Activated naive CD8-positive, alpha-beta T cell treated with anti-CD3 and anti-CD28 coated beads, Interleukin-2, amount 10 ng/mL, durations not matched to agents 7 days and 5 days (primary cell): ENCODE data around the gene MYL6B. TPM values are rescaled to one million over a fixed set of nuclear protein-coding genes. Genes with fewer than 3 reads are reported as not detected.

Source experiments
- ATAC-seq: fragments of 150-1000 bp; cut with Tn5 transposase; one replicate; pipeline ENCODE4 v1.10.0; 2021; ENCODE audit warnings: low read depth, moderate library complexity
- POLR2A ChIA-PET: fragments of 350-600 bp; sonication (Branson Sonifier 250); formaldehyde crosslinking; loops from one replicate; lab custom pipeline; 2021; ENCODE audit warnings: antibody characterized with exemption; lab: Charles Lee
- DNase-seq: peaks from one replicate; pipeline ENCODE4 v3.0.0; 2021
- H3K27ac Mint-ChIP-seq: one replicate; pipeline ENCODE4 v1.8.0; 2022; ENCODE audit warnings: mild to moderate bottlenecking, mixed read lengths
- H3K27me3 Mint-ChIP-seq: one replicate; pipeline ENCODE4 v1.8.0; 2022; ENCODE audit warnings: mild to moderate bottlenecking, moderate library complexity, mixed read lengths
- H3K36me3 Mint-ChIP-seq: one replicate; pipeline ENCODE4 v1.8.0; 2021; ENCODE audit warnings: mild to moderate bottlenecking, mixed read lengths
- H3K4me1 Mint-ChIP-seq: one replicate; pipeline ENCODE4 v1.8.0; 2021; ENCODE audit warnings: mixed read lengths
- H3K4me3 Mint-ChIP-seq: one replicate; pipeline ENCODE4 v1.8.0; 2022; ENCODE audit warnings: mild to moderate bottlenecking, moderate library complexity, mixed read lengths
- H3K9me3 Mint-ChIP-seq: one replicate; pipeline ENCODE4 v1.8.0; 2021; ENCODE audit warnings: mixed read lengths
- total RNA-seq, 2 experiments: library from RNA; stranded (reverse); gene quantifications; one replicate each; pipeline ENCODE4 v1.2.3, GENCODE V29; 2021

MYL6B gene
- total RNA-seq, 2 experiments from 2014 or later, result 46.6 to 47.8 TPM

GRCh38 chr12:56157201-56158028, 5.0 kb downstream of the MYL6B start:
- Mint-ChIP-seq H3K4me1 (peaks cover 40% of the 10 kb centered on the region), H3K36me3 (peaks cover 36% of the 10 kb centered on the region)
- peak; percentile 71 for DNase-seq

GRCh38 chr12:56158029-56158925, 5.9 kb downstream of the MYL6B start, which contains the start of gene MYL6:
Gene MYL6 (plus strand): TSS chr12:56158359. CDS start chr12:56158402, 43 bp downstream.
- peaks cover 41% of the 10 kb centered on the region for H3K36me3 Mint-ChIP-seq
- H3K4me1 Mint-ChIP-seq, result peaks cover 38% of the 10 kb centered on the region
- H3K4me3 Mint-ChIP-seq, result peak within 1 kb of the TSS; percentile 96
- POLR2A ChIA-PET, result interaction anchor here (0.6 to 9.1 kb wide), 15 partner anchors 8 to 429 kb away, joined by 3 to 145 read pairs (median 4); partner anchors contain the start of genes CD63, CNPY2, ESYT1 and MYL6B
- ATAC-seq (peak; percentile 82), DNase-seq (peak; percentile 81)
- H3K27me3 Mint-ChIP-seq, result no peaks in the 10 kb centered on the region
- H3K9me3 Mint-ChIP-seq, result no peaks in the 10 kb centered on the region
- H3K27ac Mint-ChIP-seq, result peak within 1 kb of the TSS; percentile 97

More at GRCh38 chr12:56157201-56158028, 5.0 kb downstream of the MYL6B start:
- POLR2A ChIA-PET, result interaction anchor here (0.7 to 9.1 kb wide), 12 partner anchors 12 to 184 kb away, joined by 3 to 145 read pairs (median 4); partner anchors contain the start of genes ESYT1, RAB5B, SMARCC2 and ZC3H10
- H3K27me3 Mint-ChIP-seq, result no peaks in the 10 kb centered on the region
- H3K27ac Mint-ChIP-seq, result peak overlapping the region; percentile 97
- peak; percentile 37 for ATAC-seq
- H3K4me3 Mint-ChIP-seq, result peak overlapping the region; percentile 96
- no peaks in the 10 kb centered on the region for H3K9me3 Mint-ChIP-seq

GRCh38 chr12:56158926-56159461, 6.6 kb downstream of the MYL6B start:
- peak; percentile 48 for DNase-seq
- POLR2A ChIA-PET, result interaction anchor here (0.6 to 9.1 kb wide), 14 partner anchors 9 to 430 kb away, joined by 3 to 145 read pairs (median 4); partner anchors contain the start of genes CD63, CNPY2, ESYT1 and MYL6B
- ATAC-seq, result peak; percentile 6
- Mint-ChIP-seq H3K27me3 (no peaks in the 10 kb centered on the region), H3K4me1 (peaks cover 35% of the 10 kb centered on the region), H3K9me3 (no peaks in the 10 kb centered on the region), H3K4me3 (peak overlapping the region; percentile 96), H3K36me3 (peaks cover 47% of the 10 kb centered on the region), H3K27ac (peak overlapping the region; percentile 97)

- H3K36me3 Mint-ChIP-seq, result peaks cover 52% of the 10 kb centered on the region
- POLR2A ChIA-PET, result interaction anchor here (0.9 to 9.1 kb wide), 10 partner anchors 10 to 430 kb away, joined by 3 to 145 read pairs (median 11); partner anchors contain the start of genes CD63, ESYT1, MYL6B and PA2G4
- no peaks in the 10 kb centered on the region for H3K9me3 Mint-ChIP-seq
- H3K4me3 Mint-ChIP-seq, result peak overlapping the region; percentile 96
- DNase-seq (no peak), ATAC-seq (no peak)
- H3K4me1 Mint-ChIP-seq, result peaks cover 35% of the 10 kb centered on the region
- no peaks in the 10 kb centered on the region for H3K27me3 Mint-ChIP-seq
- H3K27ac Mint-ChIP-seq, result peak overlapping the region; percentile 97
These were observed 7.2 kb downstream of the MYL6B start for GRCh38 chr12:56159482-56160192.

GRCh38 chr12:56160193-56160763, 7.9 kb downstream of the MYL6B start:
- DNase-seq (peak; percentile 63), ATAC-seq (peak; percentile 58)
- Mint-ChIP-seq H3K9me3 (no peaks in the 10 kb centered on the region), H3K4me3 (peak overlapping the region; percentile 96), H3K36me3 (peaks cover 49% of the 10 kb centered on the region), H3K27me3 (no peaks in the 10 kb centered on the region), H3K4me1 (peaks cover 31% of the 10 kb centered on the region), H3K27ac (peak overlapping the region; percentile 97)
- POLR2A ChIA-PET, result interaction anchor here (1.2 to 9.1 kb wide), 8 partner anchors 10 to 56 kb away, joined by 3 to 145 read pairs (median 30); partner anchors contain the start of genes ESYT1, MYL6B, PA2G4 and SMARCC2

GRCh38 chr12:56160894-56161689, 8.7 kb downstream of the MYL6B start:
- ATAC-seq, result no peak
- Mint-ChIP-seq H3K27ac (peak overlapping the region; percentile 97), H3K4me1 (peaks cover 28% of the 10 kb centered on the region), H3K4me3 (peak overlapping the region; percentile 96), H3K36me3 (peaks cover 46% of the 10 kb centered on the region), H3K9me3 (no peaks in the 10 kb centered on the region), H3K27me3 (no peaks in the 10 kb centered on the region)
- no peak for DNase-seq
- POLR2A ChIA-PET, result interaction anchor here (0.5 to 9.1 kb wide), 13 partner anchors 11 to 298 kb away, joined by 3 to 145 read pairs (median 7); partner anchors contain the start of genes ESYT1, MYL6B, RAB5B and RPL41

GRCh38 chr12:56161690-56162351, 9.4 kb downstream of the MYL6B start:
- H3K4me3 Mint-ChIP-seq, result peak overlapping the region; percentile 96
- peaks cover 46% of the 10 kb centered on the region for H3K36me3 Mint-ChIP-seq
- H3K27me3 Mint-ChIP-seq, result no peaks in the 10 kb centered on the region
- H3K27ac Mint-ChIP-seq, result peak overlapping the region; percentile 97
- peaks cover 28% of the 10 kb centered on the region for H3K4me1 Mint-ChIP-seq
- POLR2A ChIA-PET, result interaction anchor here (0.7 to 9.1 kb wide), 13 partner anchors 11 to 307 kb away, joined by 3 to 145 read pairs (median 7); partner anchors contain the start of genes ESYT1, MYL6B, PA2G4 and RAB5B
- ATAC-seq (no peak), DNase-seq (no peak)
- H3K9me3 Mint-ChIP-seq, result no peaks in the 10 kb centered on the region

GRCh38 chr12:56162468-56163290, 10.3 kb downstream of the MYL6B start:
- ATAC-seq, result no peak
- Mint-ChIP-seq H3K4me3 (peak overlapping the region; percentile 4), H3K4me1 (peaks cover 28% of the 10 kb centered on the region), H3K27me3 (no peaks in the 10 kb centered on the region), H3K27ac (peak overlapping the region; percentile 54), H3K9me3 (no peaks in the 10 kb centered on the region), H3K36me3 (peaks cover 48% of the 10 kb centered on the region)
- DNase-seq, result no peak
- POLR2A ChIA-PET, result interaction anchor here (0.7 to 9.1 kb wide), 15 partner anchors 9 to 306 kb away, joined by 3 to 145 read pairs (median 6); partner anchors contain the start of genes ESYT1, MYL6B, PA2G4 and RAB5B

- DNase-seq (no peak), ATAC-seq (no peak)
- peaks cover 28% of the 10 kb centered on the region for H3K4me1 Mint-ChIP-seq
- H3K27ac Mint-ChIP-seq, result peak overlapping the region; percentile 12
- H3K9me3 Mint-ChIP-seq, result no peaks in the 10 kb centered on the region
- H3K36me3 Mint-ChIP-seq, result peaks cover 49% of the 10 kb centered on the region
- no peaks in the 10 kb centered on the region for H3K27me3 Mint-ChIP-seq
- POLR2A ChIA-PET, result interaction anchor here (0.7 to 9.1 kb wide), 11 partner anchors 10 to 59 kb away, joined by 3 to 145 read pairs (median 6); partner anchors contain the start of genes ESYT1, MYL6B, PA2G4 and RNF41
- no peak overlapping the region for H3K4me3 Mint-ChIP-seq
These were observed 11.4 kb downstream of the MYL6B start for GRCh38 chr12:56163533-56164344.
